GM23248 (cell line): ENCODE data around the gene SH3TC1.

ENCODE experiments used
- EZH2 ChIP-seq: fragments of 200-600 bp; sonication (generic); IDR thresholded peaks from 2 replicates; pipeline ENCODE4 v1.6.1; 2018; ENCODE audit warnings: antibody characterized with exemption, mild to moderate bottlenecking; ENCODE audit not compliant: insufficient read depth, poor library complexity, severe bottlenecking
- EZH2phosphoT487 ChIP-seq: fragments of 200-600 bp; sonication (generic); IDR thresholded peaks from 2 replicates; pipeline ENCODE4 v1.6.1; 2018; ENCODE audit warnings: antibody characterized with exemption, moderate library complexity, mild to moderate bottlenecking, low read depth; ENCODE audit not compliant: insufficient read depth

DNA sequence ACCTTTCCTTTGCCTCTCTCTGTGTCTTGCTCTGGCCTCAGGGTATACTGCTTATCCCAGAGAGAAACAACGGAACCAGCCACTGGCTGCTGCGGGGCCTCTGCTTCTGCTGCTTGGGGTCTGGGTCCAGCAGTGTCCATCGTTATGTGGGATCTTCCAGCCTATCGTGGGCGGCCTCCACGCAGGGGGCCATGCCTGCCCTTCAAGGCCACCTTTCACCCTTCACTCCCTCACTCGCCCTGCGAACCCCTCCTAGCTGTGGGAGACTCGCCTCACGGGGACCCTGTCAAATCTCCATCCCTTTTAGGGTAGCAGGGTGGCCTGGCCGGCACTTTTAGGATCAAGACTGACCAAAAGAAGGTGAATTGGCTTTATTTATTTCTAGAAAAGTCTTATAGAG is 21.1 kb upstream of the SH3TC1 start:
- TF ChIP-seq EZH2 (no peak), EZH2phosphoT487 (no peak)
